Caki2 (cell line): Measurements from ENCODE around the gene TRIM22. TPM values are rescaled to one million over a fixed set of nuclear protein-coding genes. Genes with fewer than 3 reads are reported as not detected.
"Not testable (repeated sequence)": the region's sequence is repeated elsewhere in the genome, so short reads cannot be mapped to it uniquely, and the experiment has no call there.

Experiments
- DNase-seq: peaks from one replicate; pipeline ENCODE4 v3.0.0-alpha.2; 2015; ENCODE audit warnings: low read depth
- in situ Hi-C: cut with HindIII; loops from 2 replicates; pipeline ENCODE4 v1.10.0; 2016; ENCODE audit warnings: low sequenced_read_pairs, low pct_unique_long_range_greater_than_20kb, mixed read lengths
- total RNA-seq: library from RNA; depleted of rRNA; stranded (reverse); fragments of >200 nt; shearing (Covaris generic); gene quantifications from 2 replicates; pipeline ENCODE4 v1.2.3, GENCODE V29; 2014; ENCODE audit warnings: low replicate concordance

TRIM22 gene
- total RNA-seq, 1 experiment from 2014 or later, result 7.4 TPM

GRCh38 chr11:5686426-5686825 lies 3.2 kb upstream of the TRIM22 start:
- DNase-seq, result no peak

DNA sequence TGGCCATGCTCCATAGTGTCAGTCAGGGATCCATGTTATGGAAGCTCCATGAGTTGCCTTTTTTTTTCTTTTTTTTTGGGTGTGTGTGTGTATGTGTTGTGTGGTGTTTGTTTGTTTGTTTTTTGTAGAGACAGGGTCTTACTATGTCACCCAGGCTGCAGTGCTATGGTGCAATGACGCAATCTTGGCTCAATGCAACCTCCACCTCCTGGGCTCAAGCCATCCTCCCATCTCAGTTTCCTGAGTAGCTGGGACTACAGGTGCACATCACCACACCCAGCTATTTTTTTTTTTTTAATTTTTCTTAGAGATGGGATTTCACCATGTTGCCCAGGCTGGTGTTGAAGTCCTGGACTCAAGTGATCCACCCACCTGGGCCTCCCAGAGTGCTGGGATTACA lies 1.1 kb upstream of the TRIM22 start:
- in situ Hi-C loops, result no loop called here
- no peak for DNase-seq

More at GRCh38 chr11:5686426-5686825, 3.2 kb upstream of the TRIM22 start:
- in situ Hi-C loops, result no loop called here

DNA sequence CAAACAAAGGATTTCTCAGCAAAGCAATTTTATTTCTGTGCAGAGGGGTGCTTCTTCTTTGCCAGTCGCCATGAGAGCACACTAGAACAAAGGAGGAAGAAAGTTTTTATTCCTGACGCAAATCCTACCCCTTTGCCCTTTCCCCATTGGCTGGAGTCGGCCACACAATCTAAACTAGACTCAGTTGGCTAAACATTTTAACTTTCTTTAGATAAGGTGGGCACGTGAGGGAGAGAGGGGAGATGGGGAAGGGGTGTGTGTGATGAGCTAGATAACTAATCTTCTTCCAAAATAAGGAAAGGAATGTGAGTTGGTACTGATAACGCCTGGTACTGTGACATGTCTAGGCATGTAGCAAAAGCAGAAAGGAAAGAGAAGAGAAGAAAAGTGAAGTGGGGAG lies 626 bp downstream of the TRIM22 start:
- DNase-seq, result no peak
- in situ Hi-C loops, result no loop called here

DNA sequence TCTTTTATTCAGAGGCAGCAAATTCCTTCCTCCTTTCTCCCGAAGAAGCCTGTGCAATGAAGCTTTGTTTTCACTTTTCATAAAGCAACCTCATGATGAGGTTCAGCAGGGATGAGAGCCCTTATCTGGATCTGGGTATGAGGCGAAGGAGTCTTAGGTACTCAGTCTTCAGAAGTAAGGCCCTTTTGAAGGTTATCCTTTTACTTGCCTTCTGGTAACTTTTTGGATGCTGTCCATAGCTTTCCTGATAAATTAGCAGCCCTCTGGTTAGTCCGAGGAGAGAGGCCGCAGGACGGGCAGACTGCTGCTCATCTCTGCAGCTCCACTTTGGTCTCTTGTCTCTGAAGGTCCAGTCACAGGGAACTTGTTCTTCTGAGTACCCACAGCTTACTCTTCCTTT lies 1.1 kb downstream of the TRIM22 start:
- DNase-seq, result no peak
- in situ Hi-C loops, result no loop called here

DNA sequence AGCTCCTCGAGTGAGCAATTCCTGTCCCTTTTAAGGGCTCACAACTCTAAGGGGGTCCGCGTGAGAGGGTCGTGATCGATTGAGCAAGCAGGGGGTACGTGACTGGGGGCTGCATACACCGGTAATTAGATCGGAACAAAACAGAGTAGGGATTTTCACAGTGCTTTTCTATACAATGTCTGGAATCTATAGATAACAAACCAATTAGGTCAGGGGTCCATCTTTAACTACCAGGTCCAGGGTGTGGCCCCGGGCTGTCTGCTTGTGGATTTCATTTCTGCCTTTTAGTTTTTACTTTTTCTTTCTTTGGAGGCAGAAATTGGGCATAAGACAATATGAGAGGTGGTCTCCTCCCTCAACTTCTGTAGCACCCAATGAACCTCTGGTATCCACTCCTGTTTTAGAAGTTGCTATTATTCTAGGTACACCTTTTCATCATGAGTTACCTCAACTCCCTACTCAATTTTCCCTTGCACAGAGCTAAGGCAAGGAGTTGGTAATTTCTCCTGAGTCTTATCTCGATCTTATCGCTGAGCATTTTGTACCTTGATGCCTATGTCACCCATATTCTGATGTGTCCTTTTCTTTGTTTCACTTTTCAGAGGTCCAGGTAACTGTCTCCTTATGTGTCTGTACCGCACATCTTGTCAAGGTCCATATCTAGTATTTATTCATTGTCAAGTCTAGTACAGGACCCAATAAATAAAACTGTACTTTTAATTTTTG lies 1.8 kb downstream of the TRIM22 start:
- DNase-seq, in situ Hi-C loops: not testable (repeated sequence)

GRCh38 chr11:5691964-5692361 lies 2.4 kb downstream of the TRIM22 start:
- no peak for DNase-seq
- in situ Hi-C loops, result no loop called here

DNA sequence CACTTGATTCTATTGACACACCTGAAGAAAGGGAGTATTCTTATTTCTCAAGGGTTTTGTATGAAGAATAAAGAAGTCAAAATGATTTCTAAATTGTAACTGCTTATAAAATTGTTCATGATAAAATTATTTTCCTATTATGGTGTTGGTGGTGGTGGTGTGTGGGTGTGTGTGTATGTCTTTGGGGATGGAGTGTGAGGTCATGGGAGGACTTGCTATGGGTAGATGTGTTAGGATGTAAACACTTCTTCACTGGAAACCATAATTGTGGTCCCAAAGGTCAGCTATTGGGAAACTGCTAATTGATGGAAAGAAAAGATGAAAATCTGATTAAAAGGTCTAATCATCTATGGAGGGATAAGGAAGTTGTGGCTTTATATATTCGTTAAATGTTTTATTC lies 5.1 kb downstream of the TRIM22 start:
- in situ Hi-C loops, result no loop called here
- no peak for DNase-seq

DNA sequence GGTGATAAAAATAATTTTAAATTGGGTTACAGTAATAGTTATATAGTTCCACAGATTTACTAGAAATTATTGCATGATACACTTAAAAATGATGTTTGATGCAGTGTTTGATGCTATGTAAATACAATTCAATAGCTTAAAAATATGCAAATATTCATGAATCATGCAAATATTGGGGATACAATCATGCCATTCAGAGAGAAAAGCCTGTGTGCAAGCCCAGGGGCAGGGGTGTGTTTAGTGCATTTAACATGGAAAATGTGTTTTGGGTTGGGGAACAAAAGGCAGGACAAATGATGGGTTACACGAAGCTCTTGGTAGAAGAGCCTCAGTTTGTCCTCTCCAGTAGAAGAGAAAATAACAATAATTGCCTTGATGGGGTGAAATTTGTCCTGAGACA lies 6.0 kb downstream of the TRIM22 start:
- DNase-seq, result no peak
- in situ Hi-C loops, result no loop called here

DNA sequence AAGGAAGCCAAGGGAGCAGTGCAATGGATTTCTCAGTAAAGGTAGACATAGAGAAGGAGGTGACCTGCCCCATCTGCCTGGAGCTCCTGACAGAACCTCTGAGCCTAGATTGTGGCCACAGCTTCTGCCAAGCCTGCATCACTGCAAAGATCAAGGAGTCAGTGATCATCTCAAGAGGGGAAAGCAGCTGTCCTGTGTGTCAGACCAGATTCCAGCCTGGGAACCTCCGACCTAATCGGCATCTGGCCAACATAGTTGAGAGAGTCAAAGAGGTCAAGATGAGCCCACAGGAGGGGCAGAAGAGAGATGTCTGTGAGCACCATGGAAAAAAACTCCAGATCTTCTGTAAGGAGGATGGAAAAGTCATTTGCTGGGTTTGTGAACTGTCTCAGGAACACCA lies 6.6 kb downstream of the TRIM22 start:
- DNase-seq, result no peak
- in situ Hi-C loops, result no loop called here

- in situ Hi-C loops, result no loop called here
- no peak for DNase-seq
Measured at GRCh38 chr11:5698281-5698680, 8.7 kb downstream of the TRIM22 start.

GRCh38 chr11:5700421-5701054 lies 10.9 kb downstream of the TRIM22 start:
- in situ Hi-C loops, result no loop called here

DNA sequence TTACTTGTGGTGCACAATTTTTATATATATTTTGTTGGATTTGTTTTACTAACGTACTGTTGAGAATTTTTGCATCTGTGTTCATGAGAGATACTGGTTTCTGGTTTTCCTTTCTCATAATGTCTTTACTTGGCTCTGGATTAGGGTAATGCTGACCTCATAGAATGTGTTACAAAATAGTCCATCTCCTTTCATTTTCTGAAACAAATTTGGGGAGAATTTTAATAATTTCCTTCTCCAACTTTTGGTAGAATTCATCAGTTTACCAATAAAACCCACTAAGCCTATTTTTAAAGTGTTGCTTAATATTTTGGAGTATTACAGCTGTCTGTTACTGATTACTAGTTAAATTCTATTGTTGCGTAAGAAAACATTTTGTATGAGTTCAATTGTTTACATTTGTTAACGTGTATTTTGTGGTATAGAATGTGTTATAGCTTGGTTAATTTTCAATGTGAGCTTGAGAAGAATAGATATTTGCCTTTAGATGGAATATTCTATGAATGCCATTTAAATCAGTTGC lies 11.5 kb downstream of the TRIM22 start:
- no peak for DNase-seq
- in situ Hi-C loops, result no loop called here

More at GRCh38 chr11:5700421-5701054, 10.9 kb downstream of the TRIM22 start:
- DNase-seq, result no peak

DNA sequence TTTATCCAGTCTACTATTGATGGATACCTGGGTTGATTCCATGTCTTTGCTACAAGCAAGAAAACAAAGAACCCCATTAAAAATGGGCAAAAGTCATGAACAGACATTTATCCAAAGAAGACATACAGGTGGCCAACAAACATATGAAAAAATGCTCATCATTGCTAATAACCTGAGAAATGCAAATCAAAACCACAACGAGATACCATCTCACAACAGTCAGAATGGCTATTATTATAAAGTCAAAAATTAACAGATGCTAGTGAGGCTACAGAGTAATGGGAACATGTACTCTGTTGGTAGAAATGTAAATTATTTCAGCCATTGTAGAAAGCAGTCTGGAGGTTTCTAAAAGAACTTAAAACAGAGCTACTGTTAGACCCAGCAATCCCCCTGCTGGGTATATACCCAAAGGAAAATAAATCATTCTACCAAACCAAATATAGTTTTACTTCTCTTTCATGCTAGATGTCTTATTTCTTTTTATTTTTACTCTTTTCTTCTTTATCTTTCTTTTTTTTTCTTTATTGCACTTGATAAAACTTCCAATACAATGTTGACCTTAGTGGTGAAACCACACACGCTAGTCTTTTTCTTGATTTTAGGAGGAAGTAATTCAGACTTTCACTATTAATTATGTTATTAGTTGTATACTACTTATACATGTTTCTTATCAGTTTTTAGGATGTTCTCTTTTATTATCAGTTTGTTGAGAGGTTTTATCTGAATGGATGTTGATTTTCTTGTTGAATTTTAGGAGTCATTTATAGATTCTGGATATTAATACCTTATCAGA lies 14.3 kb downstream of the TRIM22 start:
- DNase-seq, result no peak
- in situ Hi-C loops, result no loop called here

DNA sequence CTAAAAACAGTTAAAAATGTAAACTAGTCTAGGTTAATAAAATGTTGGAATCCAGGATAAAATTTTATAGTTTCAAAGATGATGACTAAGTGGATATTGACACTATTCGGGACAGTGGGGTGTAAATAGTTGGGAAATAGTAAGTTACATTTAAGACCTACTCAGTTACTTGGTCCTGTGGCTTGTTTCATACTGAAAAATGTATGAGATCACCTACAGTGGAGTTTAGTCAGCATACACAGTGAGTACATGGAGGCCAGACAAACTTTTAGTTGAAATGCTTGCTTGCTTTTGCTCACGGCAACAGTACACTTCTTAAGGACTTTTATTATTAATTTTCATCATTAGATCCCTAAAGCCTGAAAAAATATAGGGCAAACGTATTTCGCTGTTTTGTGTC lies 16.1 kb downstream of the TRIM22 start:
- in situ Hi-C loops, result no loop called here
- DNase-seq, result no peak

DNA sequence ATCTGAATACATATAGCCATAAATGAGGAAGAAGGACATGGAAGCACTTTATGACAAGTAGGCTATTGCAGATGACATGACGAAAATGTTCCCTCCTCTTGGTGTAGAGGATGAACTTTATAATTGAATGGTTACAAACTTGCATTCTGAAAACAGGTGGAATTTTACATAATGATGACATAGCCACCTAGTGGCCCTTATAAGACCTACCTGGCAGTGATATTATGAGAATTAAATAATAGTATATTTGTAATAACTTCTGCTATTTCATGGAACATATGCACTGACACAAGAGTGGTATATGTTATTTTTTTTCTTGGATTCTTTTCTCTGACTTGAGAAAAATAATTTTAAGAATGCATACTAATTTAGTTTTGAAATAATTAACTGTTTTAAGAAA lies 22.9 kb downstream of the TRIM22 start:
- no peak for DNase-seq
- in situ Hi-C loops, result no loop called here

DNA sequence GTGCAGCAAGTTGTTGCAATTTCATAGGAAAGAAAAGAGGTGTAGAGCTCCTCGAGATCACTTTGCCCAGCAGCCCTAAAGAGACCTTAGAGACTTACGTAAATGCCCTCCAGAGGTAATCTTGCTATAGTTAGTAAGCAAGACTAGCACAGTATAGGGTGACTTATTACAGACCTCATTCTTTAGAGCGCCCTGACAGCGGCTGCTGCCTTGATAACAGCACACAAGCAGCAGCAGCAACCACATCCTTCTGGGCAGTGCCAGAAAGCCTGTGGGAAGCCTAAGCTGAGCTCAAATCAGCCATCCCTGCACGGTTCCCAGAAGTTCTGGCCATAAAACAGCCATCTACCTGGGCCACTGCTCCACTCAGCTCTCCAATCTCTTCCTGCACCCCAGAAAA lies 24.1 kb downstream of the TRIM22 start:
- no peak for DNase-seq
- in situ Hi-C loops, result no loop called here

DNA sequence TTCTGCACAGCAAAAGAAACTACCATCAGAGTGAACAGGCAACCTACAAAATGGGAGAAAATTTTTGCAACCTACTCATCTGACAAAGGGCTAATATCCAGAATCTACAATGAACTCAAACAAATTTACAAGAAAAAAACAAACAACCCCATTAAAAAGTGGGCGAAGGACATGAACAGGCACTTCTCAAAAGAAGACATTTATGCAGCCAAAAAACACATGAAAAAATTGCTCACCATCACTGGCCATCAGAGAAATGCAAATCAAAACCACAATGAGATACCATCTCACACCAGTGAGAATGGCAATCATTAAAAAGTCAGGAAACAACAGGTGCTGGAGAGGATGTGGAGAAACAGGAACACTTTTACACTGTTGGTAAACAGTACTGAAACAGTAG lies 26.9 kb downstream of the TRIM22 start:
- in situ Hi-C loops, DNase-seq: not testable (repeated sequence)

- in situ Hi-C loops, result no loop called here
- no peak for DNase-seq
Measured at GRCh38 chr11:5719703-5720495, 30.3 kb downstream of the TRIM22 start.
